Epithelial cell of umbilical artery (primary cell): ENCODE data around the gene SMARCD2. TPM values are rescaled to one million over a fixed set of nuclear protein-coding genes. Genes with fewer than 3 reads are reported as not detected.

Source experiments
- total RNA-seq: library from RNA; depleted of rRNA; stranded (reverse); fragments of >200 nt; gene quantifications from 2 replicates; pipeline ENCODE4 v1.2.3, GENCODE V29; 2014

The SMARCD2 gene
- 64.1 and 83.2 TPM in 2 replicates for total RNA-seq

DNA sequence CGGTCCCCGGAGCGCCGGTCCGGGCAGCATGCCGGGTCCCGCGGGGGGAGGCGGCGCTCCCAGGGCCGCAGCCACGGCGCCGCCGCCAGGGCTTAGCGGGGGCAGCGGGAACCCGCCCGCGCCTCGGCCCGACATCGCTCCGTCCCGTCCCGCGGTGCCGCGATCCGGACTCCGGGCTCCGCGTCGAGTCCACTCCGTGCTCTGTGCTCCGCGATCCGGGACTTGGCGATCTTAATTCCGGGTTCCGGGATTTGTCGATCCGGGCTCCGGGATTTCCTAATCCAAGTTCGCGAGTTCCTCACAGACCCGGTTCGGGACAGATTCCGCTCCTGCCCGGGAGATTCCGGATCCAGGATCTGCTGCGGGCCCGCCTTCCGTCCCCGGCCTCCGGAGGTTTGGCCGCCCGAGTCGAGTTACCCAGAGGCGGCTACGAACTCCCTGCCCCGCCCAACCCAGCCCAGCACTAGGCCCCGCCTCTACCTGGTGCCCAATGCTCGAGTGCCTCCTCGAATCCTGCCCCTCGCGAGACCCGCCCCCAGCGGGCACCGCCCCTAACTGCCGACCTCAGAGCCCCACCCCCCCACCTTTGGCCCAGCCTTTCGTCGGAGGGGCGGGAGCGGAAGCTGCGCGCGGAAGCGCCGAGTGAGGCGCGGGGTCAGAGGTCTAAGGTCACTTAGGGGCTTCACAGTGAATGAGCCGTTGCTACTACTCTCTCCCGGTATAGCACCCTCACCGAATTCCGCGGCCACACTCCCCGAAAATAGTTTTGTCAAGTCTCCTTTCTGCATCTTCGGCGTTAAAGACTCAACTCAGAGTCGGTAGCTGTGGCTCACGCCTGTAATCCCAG, at the start of gene SMARCD2:
TSS of gene SMARCD2 (minus strand) at position 146 of the 847 bp plus-strand sequence. CDS start at position 135, 11 bp downstream.

DNA sequence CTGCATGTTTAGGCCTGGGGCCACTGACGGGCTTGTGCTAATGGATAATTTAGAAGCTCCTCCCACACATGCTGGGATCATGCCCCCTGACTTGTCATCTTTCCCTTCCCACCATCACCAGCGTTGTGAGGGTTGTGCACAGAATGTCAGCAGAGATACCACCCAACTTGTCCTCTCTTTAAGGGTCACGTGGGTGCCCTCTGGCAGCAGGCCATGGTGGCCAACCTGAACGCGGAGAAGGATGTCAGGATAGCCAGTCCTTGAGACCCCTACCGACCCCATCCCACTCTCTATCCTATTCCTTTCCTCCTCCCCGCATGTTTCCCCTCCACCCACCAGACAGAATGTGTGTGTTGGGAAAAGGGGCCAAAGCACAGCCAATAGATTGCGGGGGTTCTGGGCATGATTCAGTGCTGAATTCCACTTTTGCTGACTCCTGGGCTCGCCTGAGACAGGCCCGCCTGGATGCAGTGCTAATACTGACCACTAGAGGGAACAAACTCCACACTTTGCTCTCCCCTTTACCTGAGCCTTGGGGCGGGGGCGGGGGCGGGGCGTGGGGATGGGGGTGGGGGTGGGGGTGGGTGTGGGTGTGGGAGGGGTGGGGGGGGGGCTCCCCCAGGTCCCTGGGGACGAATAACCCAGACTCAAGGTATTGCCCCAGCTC, 39.6 kb upstream of the SMARCD2 start, which contains the start of gene GH2:
TSS of gene GH2 (minus strand) at position 10 of the 667 bp plus-strand sequence. CDS start 143 bp downstream, outside the sequence.

GRCh38 chr17:63873577-63873976, 31.1 kb upstream of the SMARCD2 start, which contains the start of gene CSH2:
CSH2 (minus strand) TSS chr17:63873677; CDS start chr17:63873614, 63 bp downstream.

GRCh38 chr17:63827002-63827800, 15.3 kb downstream of the SMARCD2 start, which contains the start of the genes FTSJ3 and PSMC5:
FTSJ3 (minus strand) TSS chr17:63827663; CDS start chr17:63826902, 761 bp downstream.
PSMC5 (plus strand) TSS chr17:63827431; CDS start chr17:63827491, 60 bp downstream.

Other genes with a start within 250 kb of the SMARCD2 start
- gene TACO1, start 241.8 kb downstream of the SMARCD2 start, total RNA-seq, result 25.4 and 27.0 TPM in 2 replicates
- 70.2 and 84.3 TPM in 2 replicates for gene MAP3K3, start 220.3 kb downstream of the SMARCD2 start, total RNA-seq
- 28.3 and 28.4 TPM in 2 replicates for gene LIMD2, start 142.6 kb downstream of the SMARCD2 start, total RNA-seq
- gene STRADA, start 100.9 kb downstream of the SMARCD2 start, total RNA-seq, result 11.7 and 25.4 TPM in 2 replicates
- gene CCDC47, start 69.1 kb downstream of the SMARCD2 start, total RNA-seq, result 86.4 and 114 TPM in 2 replicates
- gene DDX42, start 68.5 kb downstream of the SMARCD2 start, total RNA-seq, result 64.6 and 65.4 TPM in 2 replicates
- 94.2 and 101 TPM in 2 replicates for gene PSMC5, start 15.3 kb downstream of the SMARCD2 start, total RNA-seq
- gene FTSJ3, start 15.0 kb downstream of the SMARCD2 start, total RNA-seq, result 60.3 and 94.8 TPM in 2 replicates
- gene CSH2, start 31.0 kb upstream of the SMARCD2 start, total RNA-seq, result not detected in 2 replicates
- not detected in 2 replicates for gene GH2, start 39.3 kb upstream of the SMARCD2 start, total RNA-seq
- not detected in 2 replicates for gene CSH1, start 53.9 kb upstream of the SMARCD2 start, total RNA-seq
- not detected in 2 replicates for gene CSHL1, start 68.6 kb upstream of the SMARCD2 start, total RNA-seq
- not detected in 2 replicates for gene GH1, start 76.2 kb upstream of the SMARCD2 start, total RNA-seq
- gene CD79B, start 89.6 kb upstream of the SMARCD2 start, total RNA-seq, result 0.65 and 2.0 TPM in 2 replicates
- gene SCN4A, start 130.2 kb upstream of the SMARCD2 start, total RNA-seq, result under 0.01 TPM in 1 of 2 replicates, not detected in the other
- gene PRR29, start 155.7 kb upstream of the SMARCD2 start, total RNA-seq, result 0.30 and 0.32 TPM in 2 replicates
- gene ICAM2, start 177.9 kb upstream of the SMARCD2 start, total RNA-seq, result 743 and 963 TPM in 2 replicates